BJ (cell line): ENCODE results near the gene WNT3. TPM values are rescaled to one million over a fixed set of nuclear protein-coding genes. Genes with fewer than 3 reads are reported as not detected.
"Not testable (repeated sequence)": the region's sequence is repeated elsewhere in the genome, so short reads cannot be mapped to it uniquely, and the experiment has no call there.

Source experiments
- CTCF ChIA-PET: fragments of 350-600 bp; formaldehyde crosslinking; extraction: SDS; loops from one replicate; lab custom pipeline; 2021; ENCODE audit warnings: antibody characterized with exemption, inconsistent platforms; lab: Yijun Ruan, JAX
- POLR2A ChIA-PET: fragments of 300-600 bp; sonication (Branson Sonifier 250); formaldehyde crosslinking; extraction: SDS; loops from one replicate; lab custom pipeline; 2021; ENCODE audit warnings: antibody characterized with exemption; lab: Charles Lee
- DNase-seq: peaks from one replicate; pipeline ENCODE4 v3.0.0-alpha.2; 2011; ENCODE audit warnings: low read depth
- H3K27me3 ChIP-seq: 2 replicates; pipeline ENCODE4 v1.6.0; 2011; ENCODE audit warnings: low read length; ENCODE audit not compliant: control insufficient read depth, insufficient read depth
- H3K36me3 ChIP-seq: 2 replicates; pipeline ENCODE4 v1.5.1; 2011; ENCODE audit warnings: low read length; ENCODE audit not compliant: control insufficient read depth, insufficient read depth
- H3K4me3 ChIP-seq: 2 replicates; pipeline ENCODE4 v1.5.1; 2011; ENCODE audit warnings: low read depth, mild to moderate bottlenecking, control low read depth, low read length
- CTCF ChIP-seq: IDR thresholded peaks from 2 replicates; pipeline ENCODE4 v1.5.1; 2011; ENCODE audit warnings: low read depth, mild to moderate bottlenecking, control low read depth, inconsistent platforms, low read length, moderate library complexity; ENCODE audit not compliant: insufficient read depth
- polyA plus RNA-seq: library from polyadenylated mRNA; depleted of rRNA; stranded (reverse); fragments of >200 nt; gene quantifications from 2 replicates; pipeline ENCODE4 v1.2.3, GENCODE V29; 2011

Gene WNT3
- polyA plus RNA-seq, 1 experiment = 2.8 TPM

GRCh38 chr17:46847204-46848191, 29.0 kb upstream of the WNT3 start:
- no peak overlapping the region for H3K4me3 ChIP-seq
- H3K27me3 ChIP-seq = peaks cover 47% of the 10 kb centered on the region
- ChIA-PET CTCF (interaction anchor here (1.2 to 9.7 kb wide), 4 partner anchors 9 to 94 kb away, joined by 3 to 146 read pairs (median 6); no protein-coding TSS in a partner anchor), POLR2A (no interaction called here)
- no peak for TF ChIP-seq CTCF
- DNase-seq = no peak
- H3K36me3 ChIP-seq = no peaks in the 10 kb centered on the region

- no peaks in the 10 kb centered on the region for H3K36me3 ChIP-seq
- ChIA-PET CTCF (interaction anchor here (0.6 to 9.7 kb wide), 25 partner anchors 7 to 158 kb away, joined by 3 to 146 read pairs (median 5); no protein-coding TSS in a partner anchor), POLR2A (no interaction called here)
- DNase-seq = no peak
- peaks cover 13% of the 10 kb centered on the region for H3K27me3 ChIP-seq
- TF ChIP-seq CTCF = peak; percentile 63
- H3K4me3 ChIP-seq = no peak overlapping the region
Measured at GRCh38 chr17:46842835-46843234, 24.3 kb upstream of the WNT3 start.

- ChIA-PET POLR2A (no interaction called here), CTCF (interaction anchor here (0.6 to 9.7 kb wide), 41 partner anchors 8 to 164 kb away, joined by 3 to 146 read pairs (median 5); no protein-coding TSS in a partner anchor)
- H3K27me3 ChIP-seq = peaks cover 8% of the 10 kb centered on the region
- peak; percentile 48 for TF ChIP-seq CTCF
- no peak for DNase-seq
- peak overlapping the region; percentile 22; the same call in 1 of the 2 replicates for H3K4me3 ChIP-seq
- H3K36me3 ChIP-seq = no peaks in the 10 kb centered on the region
Measured at GRCh38 chr17:46841561-46842379, 23.3 kb upstream of the WNT3 start.

GRCh38 chr17:46840596-46840995, 22.1 kb upstream of the WNT3 start:
- H3K36me3 ChIP-seq, H3K4me3 ChIP-seq, POLR2A ChIA-PET, DNase-seq, H3K27me3 ChIP-seq: not testable (repeated sequence)
- CTCF ChIA-PET = interaction anchor here (1.1 to 9.7 kb wide), 15 partner anchors 7 to 165 kb away, joined by 3 to 146 read pairs (median 8); no protein-coding TSS in a partner anchor

GRCh38 chr17:46839211-46839610, 20.7 kb upstream of the WNT3 start:
- H3K36me3 ChIP-seq = no peaks in the 10 kb centered on the region
- POLR2A ChIA-PET = no interaction called here
- no peak for TF ChIP-seq CTCF
- H3K27me3 ChIP-seq = peaks cover 4% of the 10 kb centered on the region; the same call in 1 of the 2 replicates
- CTCF ChIA-PET = interaction anchor here (1.1 to 1.6 kb wide), 4 partner anchors 9 to 161 kb away, joined by 4 to 8 read pairs (median 6); no protein-coding TSS in a partner anchor
- H3K4me3 ChIP-seq = no peak overlapping the region
- no peak for DNase-seq
